Measurements from ENCODE around the gene CHN1.
A peak's percentile ranks its signal among the peaks of the same experiment; 100 is the strongest.

CHN1 gene, protein sequence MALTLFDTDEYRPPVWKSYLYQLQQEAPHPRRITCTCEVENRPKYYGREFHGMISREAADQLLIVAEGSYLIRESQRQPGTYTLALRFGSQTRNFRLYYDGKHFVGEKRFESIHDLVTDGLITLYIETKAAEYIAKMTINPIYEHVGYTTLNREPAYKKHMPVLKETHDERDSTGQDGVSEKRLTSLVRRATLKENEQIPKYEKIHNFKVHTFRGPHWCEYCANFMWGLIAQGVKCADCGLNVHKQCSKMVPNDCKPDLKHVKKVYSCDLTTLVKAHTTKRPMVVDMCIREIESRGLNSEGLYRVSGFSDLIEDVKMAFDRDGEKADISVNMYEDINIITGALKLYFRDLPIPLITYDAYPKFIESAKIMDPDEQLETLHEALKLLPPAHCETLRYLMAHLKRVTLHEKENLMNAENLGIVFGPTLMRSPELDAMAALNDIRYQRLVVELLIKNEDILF

DNA sequence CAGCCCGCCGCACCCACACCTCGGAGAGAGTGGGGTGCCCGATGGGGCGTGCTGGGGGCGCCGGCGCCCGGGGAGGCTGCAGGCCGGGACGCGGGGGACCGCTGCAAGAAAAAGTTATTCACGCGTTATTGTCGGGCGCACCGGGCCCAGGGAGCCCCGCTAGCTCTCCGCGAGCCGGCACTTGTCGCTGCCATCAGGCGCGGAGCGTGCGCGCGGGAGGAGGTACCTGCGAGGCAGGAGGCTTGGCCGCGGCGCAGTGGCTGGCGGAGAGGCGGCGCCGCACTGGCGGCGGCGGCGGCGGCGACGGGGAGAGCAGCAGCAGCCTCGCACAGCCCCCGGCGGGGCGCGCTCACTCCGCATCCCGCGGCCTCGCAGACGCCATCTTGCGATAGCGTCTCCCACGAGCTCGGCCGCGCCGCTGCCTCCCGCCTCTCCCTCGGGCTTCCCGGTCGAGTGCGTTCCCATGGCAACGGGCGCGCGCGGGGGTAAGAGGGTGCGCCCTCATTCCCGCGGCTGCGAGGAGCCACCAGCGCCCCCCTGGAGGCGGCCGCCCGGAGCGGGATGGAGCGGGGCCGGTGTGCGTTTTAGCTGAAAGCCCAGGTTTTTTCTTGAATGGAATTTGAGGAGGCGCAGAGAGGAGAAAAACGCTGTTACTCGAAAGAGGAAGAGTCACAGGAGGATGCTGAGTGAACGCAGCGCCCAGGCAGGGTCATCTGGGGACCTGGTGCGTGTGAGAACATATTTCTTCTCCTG is at the start of gene CHN1:
TSS of gene CHN1 (minus strand) at position 402 of the 753 bp plus-strand sequence. CDS start 469 bp downstream, outside the sequence.
- DNase-seq, result peak; percentile 67

DNA sequence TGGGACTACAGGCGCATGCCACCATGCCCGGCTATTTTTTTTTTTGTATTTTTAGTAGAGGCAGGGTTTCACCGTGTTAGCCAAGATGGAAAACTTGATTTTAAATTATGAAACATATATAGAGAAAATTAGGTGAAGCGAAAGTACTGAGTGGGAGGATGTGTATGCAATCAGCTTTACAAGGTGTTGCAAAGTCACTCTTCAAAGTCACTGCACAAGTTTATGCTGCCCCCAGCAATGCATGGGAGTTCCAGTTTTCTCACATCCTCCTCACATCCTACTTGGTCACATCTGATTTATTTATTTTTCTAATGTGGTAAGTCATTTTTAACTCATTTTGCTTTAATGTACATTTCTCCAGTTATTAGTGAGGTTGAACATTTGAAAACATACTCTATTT is 49.2 kb upstream of the CHN1 start:
- no peak for DNase-seq

DNA sequence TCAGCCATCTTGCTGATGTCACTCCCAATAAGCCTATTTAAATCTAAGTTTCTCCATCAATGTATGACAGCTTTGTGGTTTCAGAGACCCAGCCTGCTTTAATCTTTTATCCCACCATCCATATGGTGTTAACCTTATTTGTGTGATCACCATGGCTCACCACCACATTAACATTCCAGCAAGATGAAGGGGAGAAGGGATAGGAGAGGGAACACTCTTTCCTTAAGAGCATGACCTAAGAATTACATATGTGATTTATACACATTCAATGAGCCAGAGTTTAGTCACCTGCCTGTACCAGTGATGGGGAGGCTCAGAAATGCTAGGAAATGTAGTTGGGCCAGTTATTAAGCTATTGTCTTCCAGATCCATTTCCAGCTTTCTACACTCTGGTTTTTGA is 44.5 kb upstream of the CHN1 start:
- DNase-seq, result no peak

DNA sequence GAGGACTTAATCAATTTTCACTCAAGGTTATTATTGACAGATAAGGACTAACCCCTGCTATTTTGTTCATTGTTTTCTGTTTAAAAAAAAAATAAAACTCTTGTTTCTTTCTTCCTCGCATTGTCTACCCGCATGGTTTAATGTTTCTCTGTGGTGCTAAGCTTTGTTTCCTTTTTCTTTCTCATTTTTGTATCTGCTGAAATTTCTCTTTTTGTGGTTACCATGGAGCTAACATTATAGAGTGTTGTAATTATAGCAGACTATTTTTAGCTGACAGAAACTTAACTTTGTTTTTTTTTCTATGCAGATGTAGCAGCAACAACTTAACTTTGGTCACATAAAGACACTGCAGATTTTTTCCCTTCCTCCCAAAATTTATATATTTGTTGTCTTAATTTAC is 43.1 kb upstream of the CHN1 start:
- no peak for DNase-seq

DNA sequence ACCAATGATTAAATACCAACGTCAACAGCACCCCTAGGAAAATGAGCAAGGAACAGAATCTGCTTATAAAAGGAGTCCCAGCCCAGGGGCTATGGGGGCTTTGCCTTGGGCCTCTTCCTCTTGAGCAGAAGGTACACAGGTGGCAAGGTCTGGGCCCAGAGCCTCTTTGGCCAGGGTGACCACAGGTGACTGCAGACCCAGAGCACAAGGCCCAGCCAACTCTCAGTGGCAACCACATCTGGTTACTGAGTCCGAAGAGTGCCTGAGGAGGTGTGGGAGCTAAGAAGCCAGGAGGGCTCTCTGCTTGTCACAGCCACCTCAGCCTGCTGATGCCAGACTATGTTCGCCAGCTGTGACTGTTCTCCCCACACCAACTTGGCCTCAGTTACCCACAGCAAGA is 34.3 kb upstream of the CHN1 start:
- no peak for DNase-seq

DNA sequence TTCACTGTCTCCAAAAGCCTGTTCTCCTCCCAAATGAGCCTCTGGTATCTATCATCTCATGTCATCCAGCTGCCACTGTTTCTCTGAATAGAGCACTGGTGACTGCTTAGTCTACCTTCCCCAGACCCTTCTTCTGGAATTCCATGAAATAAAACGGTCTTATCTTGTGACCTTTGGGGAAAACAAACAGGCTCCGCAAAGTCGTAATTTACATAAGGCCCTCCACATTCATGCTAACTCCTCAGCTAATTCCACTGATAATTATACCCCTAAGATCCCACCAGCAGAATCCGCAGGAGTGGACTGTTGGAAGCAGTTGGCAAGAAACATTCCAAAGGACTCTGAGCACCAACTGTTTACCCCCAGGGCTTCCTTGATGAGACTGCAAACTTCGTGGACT is 33.9 kb upstream of the CHN1 start:
- no peak for DNase-seq

DNA sequence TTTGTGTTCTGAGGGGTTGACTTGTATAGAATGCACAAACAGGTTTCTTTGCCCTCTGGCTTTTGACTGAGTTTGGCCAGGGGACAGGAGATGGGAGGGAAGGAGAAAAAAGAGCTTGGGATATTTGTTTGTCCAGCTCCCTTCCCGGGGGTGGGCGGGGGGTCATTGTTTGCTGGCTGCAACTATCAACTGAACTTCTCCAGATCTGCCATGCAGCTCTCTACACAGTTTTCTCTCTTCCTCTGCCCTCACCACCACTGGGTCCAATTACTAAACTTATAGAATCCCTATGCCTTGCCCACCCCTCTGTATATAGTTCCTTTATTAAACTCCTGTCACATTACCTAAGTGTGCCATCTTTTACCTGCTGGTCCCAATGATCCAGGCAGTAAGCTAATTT is 32.8 kb upstream of the CHN1 start:
- DNase-seq, result no peak

DNA sequence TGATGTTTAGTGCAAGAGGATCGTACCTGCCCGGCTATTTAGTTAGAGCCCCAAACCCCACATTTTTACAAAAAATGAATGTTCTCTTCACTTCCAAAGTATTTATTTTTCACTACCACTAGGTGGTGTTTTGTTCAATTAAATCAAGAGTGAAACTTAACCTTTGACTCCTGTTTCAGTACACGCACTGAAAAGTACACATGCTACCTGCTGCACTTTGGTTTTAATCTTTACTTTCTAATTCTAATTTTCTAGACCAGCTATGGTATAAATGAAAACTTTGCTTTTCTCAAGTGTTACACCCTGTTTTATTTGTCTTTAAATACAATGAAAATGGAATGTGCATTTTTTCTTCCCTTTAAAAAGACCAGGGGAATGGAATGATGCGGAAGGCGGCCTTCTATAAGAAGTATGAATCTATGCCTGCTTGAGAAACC is 31.4 kb upstream of the CHN1 start:
- DNase-seq, result no peak

DNA sequence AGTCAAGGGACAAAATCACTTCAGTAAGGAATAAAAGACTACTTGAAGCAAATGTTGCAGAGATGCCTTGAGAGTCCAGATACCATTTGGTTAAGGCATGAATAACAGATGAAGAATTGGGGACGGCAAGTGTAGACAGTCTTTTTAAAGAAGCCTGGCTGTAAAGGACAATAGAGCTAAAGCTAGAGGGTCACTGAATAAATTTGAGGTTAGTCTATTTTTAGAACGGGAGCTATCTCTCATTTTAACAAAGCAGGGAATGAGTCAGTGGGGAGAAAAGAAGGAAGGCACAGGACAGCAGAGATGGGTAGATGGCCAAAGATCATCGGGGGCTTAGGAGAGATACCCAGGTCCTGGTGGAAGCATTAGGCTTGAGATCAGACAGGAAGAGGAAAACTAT is 30.6 kb upstream of the CHN1 start:
- no peak for DNase-seq

DNA sequence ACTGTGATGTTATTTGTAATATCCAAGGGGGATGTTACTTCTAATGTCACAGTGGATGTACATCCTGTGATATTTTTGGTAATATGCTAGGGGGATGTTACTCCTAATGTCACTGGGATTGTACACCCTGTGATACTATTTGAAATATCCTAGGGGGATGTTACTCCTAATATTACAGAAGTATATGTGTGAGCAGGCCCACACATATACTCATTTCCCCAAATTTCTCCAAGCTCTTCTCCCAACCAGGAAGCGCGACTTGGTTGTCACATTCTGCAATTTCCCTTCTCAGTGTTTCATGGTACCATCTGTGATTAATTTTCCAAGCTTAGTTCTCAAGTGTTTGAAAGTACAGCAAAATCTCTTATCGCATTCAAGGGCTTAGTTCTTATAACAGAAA is 29.5 kb upstream of the CHN1 start:
- no peak for DNase-seq

DNA sequence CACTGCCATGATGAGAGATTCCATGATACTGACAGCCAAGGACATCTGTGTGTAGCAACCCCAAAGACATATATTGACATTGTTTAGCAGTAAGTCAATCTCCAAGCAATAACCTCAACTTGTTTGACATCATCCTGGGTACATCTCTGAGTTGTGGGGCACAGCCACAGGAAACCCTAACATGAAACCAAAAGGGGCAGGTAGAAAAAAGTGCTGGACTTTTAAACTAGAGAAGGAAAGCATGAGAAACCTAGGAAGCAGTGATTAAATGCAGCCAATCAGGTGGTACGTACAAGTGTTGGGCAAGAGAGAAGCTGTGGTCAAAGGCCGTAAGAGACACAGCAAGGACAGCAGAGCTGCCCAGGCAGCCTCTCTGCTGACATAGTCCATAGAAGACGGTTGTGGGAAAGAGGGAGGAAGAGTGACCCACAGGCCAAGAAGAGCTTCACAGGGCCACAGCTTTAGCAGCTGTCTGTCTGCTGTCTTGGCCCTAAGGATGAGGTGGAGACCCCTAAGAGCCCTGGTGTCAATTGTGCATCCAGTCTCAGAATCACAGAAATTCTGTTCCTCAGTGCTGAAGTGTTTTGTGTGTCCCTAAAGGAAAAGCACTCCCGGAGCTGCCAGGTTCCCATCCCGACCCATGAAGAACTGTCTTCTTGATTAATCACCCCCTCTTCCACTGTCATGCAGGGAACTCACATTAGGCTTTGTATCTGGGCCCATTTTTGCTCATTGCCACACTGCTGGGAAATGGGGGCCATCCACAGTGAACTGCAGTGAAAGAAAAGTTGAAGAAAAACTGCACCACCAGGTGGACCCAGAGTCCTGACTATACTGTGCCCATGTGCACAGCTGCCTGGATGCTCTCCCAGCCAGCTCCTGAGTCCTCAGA is 25.4 kb upstream of the CHN1 start:
- DNase-seq, result no peak

DNA sequence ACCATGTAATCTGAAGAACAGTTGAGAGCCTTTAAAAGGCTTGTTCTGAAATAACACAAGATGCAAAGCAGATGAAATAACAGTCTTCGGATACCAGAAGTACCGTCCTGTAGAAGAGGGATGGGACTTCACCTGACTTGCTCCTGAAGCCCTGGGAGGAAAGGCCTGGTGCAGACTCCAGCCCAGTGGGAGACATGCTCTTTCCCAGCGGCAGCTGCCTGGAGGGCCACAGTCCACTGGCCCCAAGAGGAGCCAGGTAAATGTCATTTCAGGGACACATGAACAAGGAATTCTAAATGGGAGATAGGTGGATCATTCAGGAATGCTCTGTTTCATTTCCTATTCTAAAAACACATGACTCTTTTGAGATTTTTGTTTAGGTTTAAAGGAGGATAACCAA is 22.6 kb upstream of the CHN1 start:
- no peak for DNase-seq

DNA sequence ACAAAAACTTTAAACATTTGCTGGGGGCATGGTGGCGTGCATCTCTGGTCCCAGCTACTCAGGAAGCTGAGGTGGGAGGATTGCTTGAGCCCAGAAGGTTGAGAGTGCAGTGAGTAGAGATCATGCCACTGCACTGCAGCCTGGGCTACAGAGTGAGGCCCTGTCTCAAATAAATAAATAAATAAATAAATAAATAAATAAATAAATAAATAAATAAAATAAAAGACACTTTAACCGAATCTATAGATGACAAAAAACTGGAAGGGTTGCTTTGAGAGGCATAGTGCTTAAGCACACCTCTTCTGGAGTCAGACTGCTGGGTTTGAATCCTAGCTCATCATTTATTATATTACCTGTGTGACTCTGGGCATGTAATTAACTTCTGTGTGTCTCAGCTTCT is 21.2 kb upstream of the CHN1 start:
- no peak for DNase-seq

DNA sequence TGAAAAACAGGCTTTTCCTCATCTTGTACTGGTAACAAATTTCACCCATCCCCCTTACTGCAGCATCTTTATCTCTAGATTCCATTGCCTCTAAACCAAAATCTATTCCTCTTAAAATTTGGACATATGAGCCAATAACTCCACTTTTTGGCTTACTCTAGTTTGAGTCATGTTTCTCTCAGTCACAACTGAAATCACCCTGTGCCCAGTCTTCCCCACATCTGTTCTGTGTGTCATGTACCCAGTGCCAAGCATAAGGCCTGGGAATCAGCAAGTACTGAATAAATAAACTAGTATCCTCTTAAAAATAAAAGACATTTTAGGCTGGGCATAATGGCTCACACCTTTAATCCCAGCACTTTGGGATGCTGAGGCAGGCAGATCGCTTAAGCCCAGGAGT is 20.8 kb upstream of the CHN1 start:
- no peak for DNase-seq

DNA sequence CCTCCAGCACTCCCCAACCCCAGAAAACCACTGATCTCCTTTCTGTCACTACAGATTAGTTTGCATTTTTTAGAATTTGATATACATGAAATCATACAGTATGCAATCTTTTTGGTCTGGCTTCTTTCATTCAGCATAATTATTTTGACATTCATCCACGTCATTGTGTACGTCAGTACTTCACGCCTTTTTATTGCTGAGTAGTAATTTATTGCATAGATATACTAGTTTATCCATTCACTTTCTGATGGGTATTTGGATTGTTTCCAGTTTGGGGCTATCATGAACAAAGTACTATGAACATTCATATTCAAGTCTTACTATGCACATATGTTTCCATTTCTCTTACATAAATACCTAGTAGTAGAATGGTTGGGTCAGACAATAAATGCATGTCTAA is 20.1 kb upstream of the CHN1 start:
- no peak for DNase-seq

DNA sequence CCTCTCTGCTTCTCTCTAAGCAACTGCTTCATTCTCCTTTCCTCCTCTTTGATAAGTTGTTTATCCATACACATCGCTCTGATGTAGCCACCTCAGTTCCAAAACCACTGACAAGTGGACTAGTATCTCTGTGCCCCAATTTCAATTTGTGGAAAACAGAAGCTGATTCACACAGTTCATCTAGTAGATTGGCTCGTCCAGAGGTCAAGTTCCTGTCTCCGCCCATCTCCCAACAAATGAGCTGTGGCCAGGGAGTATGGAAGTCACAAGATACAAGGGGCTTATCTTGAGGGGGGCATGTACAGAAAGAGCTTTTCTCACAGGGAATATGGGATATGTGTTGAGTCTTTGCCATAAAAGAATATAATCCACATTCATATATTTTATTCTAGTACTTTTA is 17.7 kb upstream of the CHN1 start:
- no peak for DNase-seq

DNA sequence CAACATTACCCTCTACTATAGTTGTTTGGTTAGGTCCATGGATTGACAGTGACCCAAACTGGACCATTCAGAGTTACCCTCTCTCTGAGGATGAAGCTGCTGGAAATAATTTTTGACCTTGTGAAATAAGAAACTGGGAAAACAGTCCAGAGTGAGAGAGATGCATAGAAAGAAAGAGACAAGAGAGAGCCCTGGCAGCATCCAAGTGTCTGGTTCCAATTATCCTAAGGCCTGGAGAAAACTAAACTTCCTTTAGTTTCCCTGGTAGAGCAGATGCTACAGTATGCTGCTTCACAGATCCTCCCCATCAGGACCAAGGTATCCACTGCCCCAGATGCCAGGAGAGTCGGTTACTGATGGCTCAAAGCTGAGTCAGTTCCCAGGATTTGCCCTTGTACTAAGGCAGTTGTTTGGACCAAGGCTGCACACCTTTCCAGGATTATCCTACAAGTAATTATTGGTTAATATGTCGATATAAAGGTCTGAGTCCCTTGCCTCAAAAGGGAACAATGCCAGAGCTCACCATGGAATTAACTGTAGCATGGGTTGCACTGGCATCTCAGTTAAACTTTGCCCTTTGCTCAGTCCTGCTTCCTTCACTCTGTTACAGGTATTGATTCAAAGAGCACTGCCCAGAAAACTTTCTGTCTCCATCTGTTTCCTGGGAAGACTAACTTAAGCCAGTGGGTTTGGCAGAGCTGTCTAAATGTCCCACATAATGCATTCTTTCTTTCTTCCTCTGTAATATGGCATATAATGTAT is 14.6 kb upstream of the CHN1 start:
- no peak for DNase-seq

DNA sequence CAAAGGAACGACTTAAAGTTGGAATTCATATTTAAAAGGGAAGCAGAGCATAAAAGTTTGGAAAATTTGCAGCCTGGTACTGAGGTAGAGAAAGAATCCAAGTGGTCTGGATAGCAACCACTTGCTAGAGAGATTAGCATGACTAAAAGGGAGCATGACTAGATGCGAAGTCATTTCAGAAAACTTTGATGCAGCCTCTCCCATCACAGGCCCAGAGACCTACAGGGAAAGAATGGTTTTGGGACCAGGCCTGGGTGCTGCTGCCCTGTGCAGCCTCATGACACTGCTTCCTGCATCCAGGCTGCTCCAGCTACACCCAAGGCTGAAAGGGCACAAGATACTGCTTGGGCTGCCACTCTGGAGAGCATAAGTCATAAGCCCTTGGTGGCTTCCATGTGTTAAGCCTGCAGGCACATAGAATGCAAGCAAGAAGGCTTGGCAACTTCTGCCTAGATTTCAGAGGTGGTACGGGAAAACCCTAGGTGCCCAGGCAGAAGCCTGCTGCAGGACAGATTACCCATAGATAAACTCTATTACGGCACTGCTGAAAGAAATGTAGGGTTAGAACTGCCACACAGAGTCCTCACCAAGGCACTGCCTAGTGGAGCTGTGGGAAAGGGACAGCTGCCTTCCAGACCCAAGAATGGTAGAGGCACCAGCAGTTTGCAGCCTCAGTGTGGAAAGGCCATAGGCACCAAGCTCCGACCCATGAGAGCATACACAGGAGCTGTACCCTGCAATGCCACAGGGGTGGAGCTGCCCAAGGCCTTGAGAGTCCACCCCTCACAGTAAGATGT is 12.6 kb upstream of the CHN1 start:
- no peak for DNase-seq

DNA sequence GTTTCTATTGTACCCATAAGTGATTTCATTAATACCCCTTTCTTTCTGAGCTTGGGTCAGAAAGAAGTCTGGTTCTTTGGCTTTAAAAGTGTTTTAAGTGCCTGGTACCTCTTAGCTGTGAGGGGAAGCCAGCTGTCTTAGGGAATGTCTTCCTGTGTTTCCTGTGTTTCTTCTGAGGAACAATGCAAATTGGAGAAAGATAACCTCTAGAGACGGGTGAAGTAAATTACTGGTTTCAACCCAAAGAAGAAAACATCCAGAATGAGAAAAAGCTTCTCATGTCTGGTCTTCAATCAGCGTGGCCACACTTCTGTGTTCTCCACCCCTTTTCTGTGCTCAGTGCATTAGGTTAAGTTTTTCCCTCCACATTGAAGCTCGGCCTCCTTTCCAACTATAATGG is 10.2 kb upstream of the CHN1 start:
- no peak for DNase-seq

DNA sequence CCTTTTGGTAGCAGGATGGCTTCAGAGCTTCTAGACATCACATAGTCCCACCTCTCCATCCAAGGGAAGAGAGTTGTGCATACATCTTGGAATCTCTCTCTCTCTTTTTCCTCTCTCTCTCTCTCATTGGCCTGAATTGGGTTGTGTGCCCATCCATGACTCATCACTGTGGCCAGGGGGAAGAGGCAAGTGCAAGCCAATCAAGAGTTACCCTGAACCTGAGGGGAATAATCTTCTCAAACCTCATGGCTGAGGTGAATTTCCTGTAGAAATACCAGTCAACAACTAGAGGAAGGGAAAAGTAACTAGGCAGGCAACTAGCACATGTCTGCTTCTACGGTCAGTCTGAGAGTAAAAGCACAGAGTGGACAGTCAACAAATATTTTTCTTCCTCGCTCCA is 7.3 kb upstream of the CHN1 start:
- DNase-seq, result no peak

DNA sequence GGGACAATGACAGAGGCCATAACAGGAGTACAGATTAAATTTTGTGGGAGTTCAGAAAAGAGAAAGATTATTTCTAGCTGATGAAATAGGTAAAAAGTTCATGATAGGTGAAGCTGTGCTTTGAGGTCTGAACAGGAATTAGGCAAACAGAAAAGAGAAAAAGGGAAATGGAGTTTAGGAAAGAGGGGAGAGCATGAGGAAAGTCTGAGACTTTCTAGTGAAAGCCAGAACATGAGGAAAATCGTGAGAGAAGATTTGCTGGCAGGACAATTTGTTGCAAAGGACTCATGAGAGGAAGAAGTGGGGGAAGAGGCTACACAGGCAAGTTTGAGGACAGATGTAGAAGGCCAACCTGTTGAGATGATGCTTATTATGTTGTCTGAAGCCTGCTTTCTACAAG is 6.3 kb upstream of the CHN1 start:
- no peak for DNase-seq

DNA sequence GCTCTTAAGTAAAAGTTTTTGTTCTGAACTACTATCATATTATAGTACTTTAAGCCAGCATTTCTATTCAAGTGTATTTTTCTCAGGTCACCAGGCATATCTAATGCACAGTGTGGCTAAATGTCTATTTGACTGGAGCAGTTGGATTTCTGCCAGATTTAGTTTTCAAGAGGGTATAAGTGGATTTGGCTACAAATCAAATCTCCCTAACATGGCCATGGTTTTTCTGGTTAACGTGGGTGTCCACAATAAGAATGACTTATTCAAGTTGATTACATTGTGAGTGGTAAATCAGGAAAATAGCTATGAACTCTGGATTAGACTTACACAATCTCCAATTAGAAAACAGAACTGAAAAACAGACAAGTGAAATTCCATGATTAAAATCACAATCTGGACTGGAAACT is 5.7 kb upstream of the CHN1 start:
- DNase-seq, result no peak

All from stimulated activated CD4-positive, alpha-beta T cell treated with anti-CD3 and anti-CD28 coated beads, Interleukin-4, amount 100 ng/mL, for 1 hour (primary cell).